ENCODE results near the gene SLC17A9.
A peak's percentile ranks its signal among the peaks of the same experiment; 100 is the strongest.

The SLC17A9 gene

DNA sequence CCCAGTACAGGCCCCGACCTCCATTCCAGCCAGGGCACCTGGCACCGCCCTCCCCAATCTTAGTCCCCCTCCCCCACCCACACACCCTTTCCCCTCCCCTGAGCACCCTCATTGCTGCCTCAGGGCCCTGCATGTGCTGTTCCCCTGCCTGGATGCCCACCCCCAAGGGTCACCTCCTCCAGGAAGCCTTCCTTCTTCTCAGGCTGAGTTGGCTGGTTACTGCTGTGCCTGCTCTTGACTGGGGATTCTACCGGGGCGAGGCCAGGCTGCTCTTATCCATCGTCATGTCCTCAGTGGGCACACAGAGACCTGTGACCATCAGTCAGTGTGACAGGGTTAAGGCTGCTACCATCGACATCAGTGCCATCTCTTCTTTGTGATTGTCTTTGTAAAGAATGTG, 30.7 kb downstream of the SLC17A9 start:
- no peaks in the 10 kb centered on the region for H3K36me3 ChIP-seq (ENCODE audit: control insufficient read depth in 2 of 2, insufficient read depth in 2 of 2, low read length in 2 of 2)
- peaks cover 16 to 28% of the 10 kb centered on the region in 2 donors for H3K27me3 ChIP-seq (ENCODE audit: control insufficient read depth in 2 of 2, insufficient read depth in 2 of 2, low read length in 2 of 2)
- no peak overlapping the region for H3K4me3 ChIP-seq (ENCODE audit: low read length in 2 of 2)

DNA sequence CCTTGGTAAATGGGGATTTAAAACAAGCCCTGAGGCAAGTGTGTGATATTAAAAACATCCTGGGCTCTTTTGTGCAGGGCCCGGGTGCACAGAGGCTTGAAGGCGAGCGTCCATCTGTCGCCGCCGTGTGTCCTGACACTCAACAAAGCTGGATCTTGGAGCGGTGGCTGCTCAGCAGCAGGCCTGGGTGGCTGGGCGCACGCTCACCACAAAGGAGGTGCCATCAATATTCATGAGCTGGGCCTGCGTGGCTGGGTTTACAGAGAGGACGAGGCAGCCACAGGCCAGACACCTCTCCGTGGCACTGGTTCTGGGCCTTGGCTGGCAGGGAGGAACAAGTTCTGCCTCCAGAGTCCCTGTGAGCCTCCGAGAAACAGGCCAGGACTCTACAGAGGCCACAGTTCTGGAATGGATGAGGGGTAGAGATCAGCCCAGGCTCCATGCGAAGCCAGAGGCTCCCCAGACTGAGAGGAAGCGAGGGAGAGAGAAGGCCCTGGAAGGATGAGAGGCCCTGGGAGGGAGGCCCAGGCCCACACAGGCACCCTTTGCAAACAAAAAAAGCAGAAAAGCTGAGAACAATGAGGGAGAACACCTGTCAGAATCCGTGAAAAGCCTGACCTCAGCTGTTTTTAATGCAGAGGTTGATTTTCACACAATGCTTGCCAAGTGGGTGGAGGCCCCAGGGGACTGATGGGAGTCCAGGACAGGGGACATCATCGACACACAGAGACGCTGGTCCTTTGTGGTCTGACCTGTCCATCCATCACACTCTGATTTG, 32.3 kb downstream of the SLC17A9 start:
- H3K9me3 ChIP-seq (ENCODE audit: control insufficient read depth in 2 of 2, low read length in 2 of 2): no peaks in the 10 kb centered on the region
- peaks cover 12 to 16% of the 10 kb centered on the region in 2 donors for H3K27me3 ChIP-seq (ENCODE audit: control insufficient read depth in 2 of 2, insufficient read depth in 2 of 2, low read length in 2 of 2)
- no peak overlapping the region for H3K27ac ChIP-seq (ENCODE audit: low read depth in 2 of 2, low read length in 2 of 2)

More for the DNA sequence above, 30.7 kb downstream of the SLC17A9 start:
- no peak overlapping the region for H3K9ac ChIP-seq (ENCODE audit: low read depth in 1 of 2, low read length in 2 of 2)
- no peaks in the 10 kb centered on the region for H3K4me1 ChIP-seq (ENCODE audit: control insufficient read depth in 2 of 2, insufficient read depth in 2 of 2, low read length in 2 of 2)
- H3K27ac ChIP-seq (ENCODE audit: low read depth in 2 of 2, low read length in 2 of 2): no peak overlapping the region
- H3K9me3 ChIP-seq (ENCODE audit: control insufficient read depth in 2 of 2, low read length in 2 of 2): no peaks in the 10 kb centered on the region

DNA sequence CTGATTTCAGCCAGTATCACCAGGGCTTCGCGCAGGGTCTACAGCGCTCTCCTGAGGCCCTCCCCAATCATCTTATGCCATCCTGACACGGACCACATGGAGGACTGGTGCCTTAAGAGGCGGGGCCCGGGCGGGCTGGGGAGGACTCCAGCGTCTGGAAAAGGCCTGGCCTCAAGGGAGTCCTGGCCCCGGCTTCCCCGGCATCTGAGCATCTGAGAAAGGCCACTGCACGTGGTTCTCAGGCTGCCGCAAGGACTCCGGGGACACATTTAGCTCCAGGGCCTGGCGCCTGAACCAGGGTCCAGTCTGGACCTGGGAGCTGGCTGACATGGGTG, 32.9 kb downstream of the SLC17A9 start:
- Histone ChIP-seq H3K27me3 (ENCODE audit: control insufficient read depth in 2 of 2, insufficient read depth in 2 of 2, low read length in 2 of 2) (peaks cover 10 to 12% of the 10 kb centered on the region in 2 donors), H3K4me1 (ENCODE audit: control insufficient read depth in 2 of 2, insufficient read depth in 2 of 2, low read length in 2 of 2) (no peaks in the 10 kb centered on the region), H3K9ac (ENCODE audit: low read depth in 1 of 2, low read length in 2 of 2) (no peak overlapping the region), H3K27ac (ENCODE audit: low read depth in 2 of 2, low read length in 2 of 2) (no peak overlapping the region), H3K9me3 (ENCODE audit: control insufficient read depth in 2 of 2, low read length in 2 of 2) (no peaks in the 10 kb centered on the region), H3K4me3 (ENCODE audit: low read length in 2 of 2) (no peak overlapping the region), H3K36me3 (ENCODE audit: control insufficient read depth in 2 of 2, insufficient read depth in 2 of 2, low read length in 2 of 2) (no peaks in the 10 kb centered on the region)

More for the DNA sequence above, 32.3 kb downstream of the SLC17A9 start:
- H3K4me3 ChIP-seq (ENCODE audit: low read length in 2 of 2): no peak overlapping the region
- no peaks in the 10 kb centered on the region for H3K36me3 ChIP-seq (ENCODE audit: control insufficient read depth in 2 of 2, insufficient read depth in 2 of 2, low read length in 2 of 2)
- no peaks in the 10 kb centered on the region for H3K4me1 ChIP-seq (ENCODE audit: control insufficient read depth in 2 of 2, insufficient read depth in 2 of 2, low read length in 2 of 2)
- H3K9ac ChIP-seq (ENCODE audit: low read depth in 1 of 2, low read length in 2 of 2): no peak overlapping the region

DNA sequence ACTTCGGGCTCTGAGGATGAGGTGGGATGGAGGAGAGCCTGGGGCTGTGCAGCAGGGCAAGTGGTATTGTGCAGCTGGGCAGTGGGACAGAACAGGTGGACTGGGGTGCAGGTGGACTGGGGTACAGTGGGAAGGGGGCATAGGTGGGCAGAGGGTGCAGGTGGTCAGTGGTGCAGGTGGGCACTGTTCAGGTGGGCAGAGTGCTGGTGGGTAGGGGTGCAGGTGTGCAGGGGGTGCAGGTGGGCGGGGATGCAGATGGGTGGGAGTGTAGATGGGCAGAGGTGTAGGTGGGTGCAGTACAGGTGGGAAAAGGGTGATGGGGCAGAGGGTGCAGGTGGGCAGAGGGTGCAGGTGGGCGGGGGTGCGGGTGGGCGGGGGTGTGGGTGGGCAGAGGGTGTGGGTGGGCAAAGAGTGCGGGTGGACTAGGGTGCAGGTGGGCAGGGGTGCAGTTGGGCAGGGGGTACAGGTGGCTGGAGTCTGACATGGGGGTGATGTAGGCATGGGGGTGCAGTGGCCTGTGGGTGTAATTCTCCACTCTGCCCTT, 33.8 kb downstream of the SLC17A9 start:
- Histone ChIP-seq H3K4me3 (ENCODE audit: low read length in 2 of 2) (no peak overlapping the region), H3K27ac (ENCODE audit: low read depth in 2 of 2, low read length in 2 of 2) (no peak overlapping the region), H3K9me3 (ENCODE audit: control insufficient read depth in 2 of 2, low read length in 2 of 2) (no peaks in the 10 kb centered on the region), H3K36me3 (ENCODE audit: control insufficient read depth in 2 of 2, insufficient read depth in 2 of 2, low read length in 2 of 2) (no peaks in the 10 kb centered on the region), H3K4me1 (ENCODE audit: control insufficient read depth in 2 of 2, insufficient read depth in 2 of 2, low read length in 2 of 2) (no peaks in the 10 kb centered on the region), H3K9ac (ENCODE audit: low read depth in 1 of 2, low read length in 2 of 2) (no peak overlapping the region), H3K27me3 (ENCODE audit: control insufficient read depth in 2 of 2, insufficient read depth in 2 of 2, low read length in 2 of 2) (peaks cover 10 to 11% of the 10 kb centered on the region in 2 donors)

DNA sequence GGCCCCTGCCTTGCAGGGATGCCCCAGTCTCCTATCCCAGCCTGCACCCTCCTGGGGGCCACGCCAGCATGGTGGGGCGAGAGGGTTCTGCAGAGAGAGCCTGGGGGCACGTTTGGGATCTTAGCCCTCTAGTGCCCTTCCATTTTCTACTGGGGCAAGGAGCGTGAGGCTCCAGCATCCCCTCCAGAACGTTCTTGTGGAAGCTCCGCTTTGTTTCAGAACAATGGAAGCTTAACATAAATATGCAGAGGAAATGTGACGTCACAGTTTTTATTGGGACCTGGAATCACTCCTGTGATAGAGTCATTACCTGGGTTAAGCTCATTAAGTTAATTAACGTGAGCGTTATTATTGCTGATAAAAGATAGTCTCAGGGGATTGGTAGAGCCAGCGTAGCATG, 34.6 kb downstream of the SLC17A9 start:
- Histone ChIP-seq H3K4me1 (ENCODE audit: control insufficient read depth in 2 of 2, insufficient read depth in 2 of 2, low read length in 2 of 2) (no peaks in the 10 kb centered on the region), H3K9me3 (ENCODE audit: control insufficient read depth in 2 of 2, low read length in 2 of 2) (no peaks in the 10 kb centered on the region), H3K27me3 (ENCODE audit: control insufficient read depth in 2 of 2, insufficient read depth in 2 of 2, low read length in 2 of 2) (peaks cover 8 to 11% of the 10 kb centered on the region in 2 donors)

DNA sequence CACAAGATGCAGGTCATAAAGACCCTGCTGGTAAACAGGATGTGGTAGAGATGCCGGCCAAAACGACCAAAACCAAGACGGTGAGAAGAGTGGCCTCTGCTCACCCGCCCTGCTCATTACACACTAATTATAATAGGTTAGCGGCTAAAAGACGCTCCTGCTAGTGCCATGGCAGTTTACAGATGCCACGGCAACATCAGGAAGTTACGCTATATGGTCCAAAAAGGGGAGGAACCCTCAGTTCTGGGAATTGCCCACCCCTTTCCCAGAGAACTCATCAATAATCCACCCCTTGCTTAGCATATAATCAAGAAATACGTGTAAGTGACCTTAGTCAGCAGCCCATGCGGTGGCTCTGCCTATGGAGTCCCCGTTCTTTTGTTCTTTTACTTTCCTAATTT, 36.7 kb downstream of the SLC17A9 start:
- H3K27me3 ChIP-seq (ENCODE audit: control insufficient read depth in 2 of 2, insufficient read depth in 2 of 2, low read length in 2 of 2): peaks cover 9 to 11% of the 10 kb centered on the region in 2 donors

More for the DNA sequence above, 34.6 kb downstream of the SLC17A9 start:
- Histone ChIP-seq H3K27ac (ENCODE audit: low read depth in 2 of 2, low read length in 2 of 2) (no peak overlapping the region), H3K36me3 (ENCODE audit: control insufficient read depth in 2 of 2, insufficient read depth in 2 of 2, low read length in 2 of 2) (no peaks in the 10 kb centered on the region), H3K9ac (ENCODE audit: low read depth in 1 of 2, low read length in 2 of 2) (no peak overlapping the region), H3K4me3 (ENCODE audit: low read length in 2 of 2) (no peak overlapping the region)

DNA sequence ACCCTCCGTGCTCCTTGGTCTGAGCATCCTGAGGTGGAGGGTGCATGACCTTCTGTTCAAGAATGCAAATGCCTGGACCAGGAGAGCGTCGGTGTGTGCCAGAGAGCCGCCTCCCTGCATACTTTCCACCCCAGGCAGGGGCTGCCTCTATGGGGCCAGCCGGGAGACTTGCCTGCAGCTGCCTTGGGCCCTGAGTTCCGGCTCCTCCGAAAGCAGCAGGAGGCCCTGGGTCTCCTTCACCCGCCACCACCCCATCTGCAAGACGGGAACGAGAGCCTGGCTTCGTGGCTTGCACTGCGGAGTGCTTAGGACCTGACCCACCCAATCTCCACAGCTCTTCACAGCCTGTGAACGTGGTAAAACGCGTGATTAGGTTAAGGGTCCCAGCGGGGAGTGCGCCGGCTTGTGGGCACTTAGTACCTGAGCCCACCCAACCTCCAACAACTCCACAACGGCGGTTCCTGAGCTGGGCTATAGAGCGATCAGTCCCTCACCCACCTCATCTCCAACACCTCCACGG, 37.9 kb downstream of the SLC17A9 start:
- Histone ChIP-seq H3K4me1 (ENCODE audit: control insufficient read depth in 2 of 2, insufficient read depth in 2 of 2, low read length in 2 of 2) (no peaks in the 10 kb centered on the region), H3K27ac (ENCODE audit: low read depth in 2 of 2, low read length in 2 of 2) (no peak overlapping the region), H3K27me3 (ENCODE audit: control insufficient read depth in 2 of 2, insufficient read depth in 2 of 2, low read length in 2 of 2) (peaks cover 10 to 11% of the 10 kb centered on the region in 2 donors), H3K9ac (ENCODE audit: low read depth in 1 of 2, low read length in 2 of 2) (no peak overlapping the region), H3K9me3 (ENCODE audit: control insufficient read depth in 2 of 2, low read length in 2 of 2) (no peaks in the 10 kb centered on the region), H3K36me3 (ENCODE audit: control insufficient read depth in 2 of 2, insufficient read depth in 2 of 2, low read length in 2 of 2) (no peaks in the 10 kb centered on the region), H3K4me3 (ENCODE audit: low read length in 2 of 2) (no peak overlapping the region)

More for the DNA sequence above, 36.7 kb downstream of the SLC17A9 start:
- Histone ChIP-seq H3K27ac (ENCODE audit: low read depth in 2 of 2, low read length in 2 of 2) (no peak overlapping the region), H3K4me1 (ENCODE audit: control insufficient read depth in 2 of 2, insufficient read depth in 2 of 2, low read length in 2 of 2) (no peaks in the 10 kb centered on the region), H3K9ac (ENCODE audit: low read depth in 1 of 2, low read length in 2 of 2) (no peak overlapping the region), H3K9me3 (ENCODE audit: control insufficient read depth in 2 of 2, low read length in 2 of 2) (no peaks in the 10 kb centered on the region), H3K36me3 (ENCODE audit: control insufficient read depth in 2 of 2, insufficient read depth in 2 of 2, low read length in 2 of 2) (no peaks in the 10 kb centered on the region), H3K4me3 (ENCODE audit: low read length in 2 of 2) (peak overlapping the region in 1 of 2 donors; percentile 52)

DNA sequence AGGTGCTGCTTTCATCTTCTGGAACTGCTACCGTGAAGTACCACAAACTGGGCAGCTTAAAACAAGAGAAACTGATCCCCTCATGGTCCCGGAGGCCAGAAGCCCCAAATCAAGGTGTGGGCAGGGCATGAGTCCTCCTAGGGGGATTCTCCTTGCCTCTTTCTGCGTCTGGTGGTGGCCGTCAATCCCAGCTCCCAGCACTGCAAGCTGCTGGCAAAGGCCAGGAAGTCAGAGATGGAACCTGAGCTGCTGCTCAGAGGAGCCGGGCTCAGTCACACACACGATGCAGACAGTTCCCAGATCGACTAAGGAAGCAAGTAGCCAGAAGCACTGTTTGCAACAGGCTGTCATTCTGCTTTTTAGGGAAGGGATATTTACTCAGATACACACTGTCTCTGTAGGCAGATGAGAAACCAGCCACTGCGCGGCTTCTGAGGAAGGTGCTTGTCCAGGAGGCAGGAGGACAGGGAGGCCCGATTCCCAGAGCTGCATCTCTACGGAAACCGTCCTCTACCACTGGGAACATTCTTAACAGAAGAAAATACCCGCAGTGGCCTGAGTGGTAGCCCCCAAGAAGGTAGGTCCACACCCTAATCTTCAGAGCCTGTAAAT, 38.8 kb downstream of the SLC17A9 start:
- H3K36me3 ChIP-seq (ENCODE audit: control insufficient read depth in 2 of 2, insufficient read depth in 2 of 2, low read length in 2 of 2): no peaks in the 10 kb centered on the region
- H3K27me3 ChIP-seq (ENCODE audit: control insufficient read depth in 2 of 2, insufficient read depth in 2 of 2, low read length in 2 of 2): peaks cover 15 to 17% of the 10 kb centered on the region in 2 donors
- H3K4me3 ChIP-seq (ENCODE audit: low read length in 2 of 2): no peak overlapping the region
- H3K27ac ChIP-seq (ENCODE audit: low read depth in 2 of 2, low read length in 2 of 2): no peak overlapping the region
- H3K9me3 ChIP-seq (ENCODE audit: control insufficient read depth in 2 of 2, low read length in 2 of 2): no peaks in the 10 kb centered on the region
- H3K9ac ChIP-seq (ENCODE audit: low read depth in 1 of 2, low read length in 2 of 2): no peak overlapping the region
- H3K4me1 ChIP-seq (ENCODE audit: control insufficient read depth in 2 of 2, insufficient read depth in 2 of 2, low read length in 2 of 2): no peaks in the 10 kb centered on the region

DNA sequence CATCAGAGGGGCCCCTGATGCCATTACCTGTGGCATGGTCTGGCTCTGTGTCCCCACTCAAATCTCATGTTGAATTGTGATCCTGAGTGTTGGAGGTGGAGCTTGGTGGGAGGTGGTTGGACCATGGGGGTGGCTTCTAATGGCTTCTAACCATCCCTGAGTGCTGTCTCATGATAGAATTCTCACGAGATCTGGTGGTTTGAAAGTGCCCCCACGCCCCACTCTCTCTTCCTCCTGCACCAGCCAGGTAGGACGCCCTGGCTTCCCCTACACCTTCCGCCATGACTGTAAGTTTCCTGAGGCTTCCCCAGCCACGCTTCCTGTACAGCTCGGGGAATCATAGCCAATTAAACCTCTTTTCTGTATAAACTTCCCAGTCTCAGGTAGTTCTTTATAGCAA, 39.4 kb downstream of the SLC17A9 start:
- Histone ChIP-seq H3K36me3 (ENCODE audit: control insufficient read depth in 2 of 2, insufficient read depth in 2 of 2, low read length in 2 of 2) (no peaks in the 10 kb centered on the region), H3K4me1 (ENCODE audit: control insufficient read depth in 2 of 2, insufficient read depth in 2 of 2, low read length in 2 of 2) (no peaks in the 10 kb centered on the region), H3K9ac (ENCODE audit: low read depth in 1 of 2, low read length in 2 of 2) (no peak overlapping the region), H3K27ac (ENCODE audit: low read depth in 2 of 2, low read length in 2 of 2) (no peak overlapping the region), H3K9me3 (ENCODE audit: control insufficient read depth in 2 of 2, low read length in 2 of 2) (no peaks in the 10 kb centered on the region), H3K4me3 (ENCODE audit: low read length in 2 of 2) (no peak overlapping the region), H3K27me3 (ENCODE audit: control insufficient read depth in 2 of 2, insufficient read depth in 2 of 2, low read length in 2 of 2) (peaks cover 18 to 19% of the 10 kb centered on the region in 2 donors)

DNA sequence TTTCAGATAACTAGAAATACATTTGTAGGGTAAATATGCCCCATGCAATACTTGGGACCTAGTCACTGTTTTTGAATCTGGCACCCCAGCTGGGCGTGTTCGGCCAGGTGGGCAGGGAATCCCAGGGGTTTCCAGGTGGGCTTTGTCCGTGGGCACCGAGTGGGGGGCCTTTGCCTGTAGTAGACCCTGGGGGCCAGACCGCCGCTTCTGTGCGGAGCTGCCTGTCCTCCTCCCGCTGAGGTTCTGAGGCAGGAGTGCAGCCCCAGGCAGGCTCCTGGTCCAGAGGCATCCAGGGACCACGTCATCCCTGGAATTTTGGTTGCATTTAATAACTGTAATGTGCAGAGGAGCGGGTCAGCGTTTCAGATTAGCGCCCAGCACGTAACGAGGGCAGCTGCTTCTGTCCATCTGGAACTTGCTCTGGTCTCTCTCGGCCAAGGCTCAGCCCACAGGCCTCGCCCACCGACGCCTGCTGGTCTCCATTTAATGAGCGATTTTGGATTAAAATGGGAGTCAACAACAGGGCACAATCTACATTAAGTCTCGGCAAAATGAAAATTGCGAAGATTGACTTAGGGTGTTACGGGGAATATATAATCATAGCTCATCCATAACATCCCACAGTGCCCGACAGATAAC, 41.5 kb downstream of the SLC17A9 start:
- Histone ChIP-seq H3K4me3 (ENCODE audit: low read length in 2 of 2) (no peak overlapping the region), H3K27ac (ENCODE audit: low read depth in 2 of 2, low read length in 2 of 2) (no peak overlapping the region), H3K27me3 (ENCODE audit: control insufficient read depth in 2 of 2, insufficient read depth in 2 of 2, low read length in 2 of 2) (peaks cover 19 to 25% of the 10 kb centered on the region in 2 donors), H3K9me3 (ENCODE audit: control insufficient read depth in 2 of 2, low read length in 2 of 2) (no peaks in the 10 kb centered on the region), H3K4me1 (ENCODE audit: control insufficient read depth in 2 of 2, insufficient read depth in 2 of 2, low read length in 2 of 2) (no peaks in the 10 kb centered on the region), H3K9ac (ENCODE audit: low read depth in 1 of 2, low read length in 2 of 2) (no peak overlapping the region), H3K36me3 (ENCODE audit: control insufficient read depth in 2 of 2, insufficient read depth in 2 of 2, low read length in 2 of 2) (no peaks in the 10 kb centered on the region)
